Rectal smooth muscle tissue (tissue), 1 donor: ENCODE results near the gene FLNA.
A peak's percentile ranks its signal among the peaks of the same experiment; 100 is the strongest.

Experiments used
- H3K27ac ChIP-seq: one replicate; pipeline ENCODE4 v1.7.0; 2013; ENCODE audit warnings: low read depth, low read length, inconsistent platforms
- H3K27me3 ChIP-seq: one replicate; pipeline ENCODE4 v1.7.0; 2013; ENCODE audit warnings: low read length; ENCODE audit not compliant: control insufficient read depth, insufficient read depth
- H3K36me3 ChIP-seq: one replicate; pipeline ENCODE4 v1.7.0; 2013; ENCODE audit warnings: low read length; ENCODE audit not compliant: control insufficient read depth, insufficient read depth
- H3K4me1 ChIP-seq: one replicate; pipeline ENCODE4 v1.7.0; 2013; ENCODE audit warnings: low read length; ENCODE audit not compliant: control insufficient read depth, insufficient read depth
- H3K4me3 ChIP-seq: one replicate; pipeline ENCODE4 v1.7.0; 2013; ENCODE audit warnings: low read length
- H3K9ac ChIP-seq: one replicate; pipeline ENCODE4 v1.7.0; 2013; ENCODE audit warnings: low read length

The FLNA gene, protein sequence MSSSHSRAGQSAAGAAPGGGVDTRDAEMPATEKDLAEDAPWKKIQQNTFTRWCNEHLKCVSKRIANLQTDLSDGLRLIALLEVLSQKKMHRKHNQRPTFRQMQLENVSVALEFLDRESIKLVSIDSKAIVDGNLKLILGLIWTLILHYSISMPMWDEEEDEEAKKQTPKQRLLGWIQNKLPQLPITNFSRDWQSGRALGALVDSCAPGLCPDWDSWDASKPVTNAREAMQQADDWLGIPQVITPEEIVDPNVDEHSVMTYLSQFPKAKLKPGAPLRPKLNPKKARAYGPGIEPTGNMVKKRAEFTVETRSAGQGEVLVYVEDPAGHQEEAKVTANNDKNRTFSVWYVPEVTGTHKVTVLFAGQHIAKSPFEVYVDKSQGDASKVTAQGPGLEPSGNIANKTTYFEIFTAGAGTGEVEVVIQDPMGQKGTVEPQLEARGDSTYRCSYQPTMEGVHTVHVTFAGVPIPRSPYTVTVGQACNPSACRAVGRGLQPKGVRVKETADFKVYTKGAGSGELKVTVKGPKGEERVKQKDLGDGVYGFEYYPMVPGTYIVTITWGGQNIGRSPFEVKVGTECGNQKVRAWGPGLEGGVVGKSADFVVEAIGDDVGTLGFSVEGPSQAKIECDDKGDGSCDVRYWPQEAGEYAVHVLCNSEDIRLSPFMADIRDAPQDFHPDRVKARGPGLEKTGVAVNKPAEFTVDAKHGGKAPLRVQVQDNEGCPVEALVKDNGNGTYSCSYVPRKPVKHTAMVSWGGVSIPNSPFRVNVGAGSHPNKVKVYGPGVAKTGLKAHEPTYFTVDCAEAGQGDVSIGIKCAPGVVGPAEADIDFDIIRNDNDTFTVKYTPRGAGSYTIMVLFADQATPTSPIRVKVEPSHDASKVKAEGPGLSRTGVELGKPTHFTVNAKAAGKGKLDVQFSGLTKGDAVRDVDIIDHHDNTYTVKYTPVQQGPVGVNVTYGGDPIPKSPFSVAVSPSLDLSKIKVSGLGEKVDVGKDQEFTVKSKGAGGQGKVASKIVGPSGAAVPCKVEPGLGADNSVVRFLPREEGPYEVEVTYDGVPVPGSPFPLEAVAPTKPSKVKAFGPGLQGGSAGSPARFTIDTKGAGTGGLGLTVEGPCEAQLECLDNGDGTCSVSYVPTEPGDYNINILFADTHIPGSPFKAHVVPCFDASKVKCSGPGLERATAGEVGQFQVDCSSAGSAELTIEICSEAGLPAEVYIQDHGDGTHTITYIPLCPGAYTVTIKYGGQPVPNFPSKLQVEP (N-terminal part only)

DNA sequence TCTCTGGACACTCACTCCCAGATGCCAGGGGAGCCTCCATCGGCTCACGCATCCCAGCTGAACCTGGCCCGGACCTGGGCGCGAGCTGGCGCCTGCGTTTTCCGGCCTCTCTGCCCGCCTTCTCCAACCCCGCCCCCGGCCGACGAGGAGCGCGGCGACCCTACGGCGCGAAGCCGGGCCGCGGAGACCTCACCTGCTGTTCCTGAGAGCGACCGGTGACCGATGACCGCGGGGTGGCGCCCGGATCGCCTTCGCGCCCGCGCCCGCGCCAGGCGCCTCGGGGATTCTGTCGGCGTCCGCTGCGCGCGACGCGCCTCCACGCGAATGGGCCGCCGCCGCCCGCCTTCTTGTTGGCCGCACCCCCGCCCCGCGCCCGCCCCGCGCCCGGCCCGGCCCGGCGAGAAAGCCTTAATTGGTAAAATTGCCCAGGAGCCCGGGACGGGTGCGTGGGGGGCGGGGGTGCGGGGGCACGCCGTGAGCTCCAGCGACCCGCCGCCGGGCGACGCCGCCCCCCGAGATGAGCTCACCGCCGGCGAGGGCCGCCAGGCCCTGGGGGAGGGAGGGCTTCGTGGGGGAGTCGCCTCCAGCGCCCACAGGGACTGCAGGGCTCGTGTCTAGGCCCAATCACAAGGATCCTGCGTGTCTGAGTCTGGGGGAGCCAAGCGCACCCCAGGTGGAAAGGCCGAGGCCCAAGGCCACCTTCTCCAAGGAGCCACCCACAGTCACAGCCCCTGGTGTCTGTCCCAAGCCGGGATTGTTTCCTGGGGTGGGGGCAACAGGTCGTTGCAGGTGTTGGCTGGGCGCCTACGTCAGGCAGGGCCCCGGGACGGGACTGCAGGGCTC is at the start of gene FLNA:
FLNA (minus strand) TSS at position 322 of the 843 bp plus-strand sequence. CDS start 3,389 bp downstream, outside the sequence.
- H3K9ac ChIP-seq, result peak within 1 kb of the TSS; percentile 74
- H3K27ac ChIP-seq, result peak within 1 kb of the TSS; percentile 98
- H3K4me3 ChIP-seq, result peak within 1 kb of the TSS; percentile 71
- H3K36me3 ChIP-seq, result peaks cover 4% of the 10 kb centered on the region
- H3K27me3 ChIP-seq, result peaks cover 5% of the 10 kb centered on the region
- H3K4me1 ChIP-seq, result peaks cover 9% of the 10 kb centered on the region

DNA sequence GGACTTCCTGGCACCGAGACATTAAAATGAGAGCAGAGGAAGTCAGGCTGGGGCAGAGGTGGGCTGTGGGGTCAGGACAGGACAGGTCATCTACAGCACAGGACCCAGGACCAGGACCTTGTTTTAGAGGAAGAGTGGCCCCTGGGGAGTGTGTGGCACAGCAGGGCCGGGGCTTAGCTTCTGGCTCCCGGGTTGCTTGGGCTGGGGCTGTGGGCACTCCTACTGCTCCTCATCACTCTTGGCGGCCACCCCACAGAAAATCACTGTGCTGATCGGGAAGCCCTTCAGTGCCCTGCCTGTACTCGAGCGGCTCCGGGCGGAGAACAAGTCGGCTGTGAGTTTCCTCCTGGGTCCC is 45.9 kb upstream of the FLNA start:
- Histone ChIP-seq H3K27ac (no peak overlapping the region), H3K27me3 (peaks cover 3% of the 10 kb centered on the region), H3K4me3 (no peak overlapping the region), H3K4me1 (no peaks in the 10 kb centered on the region), H3K36me3 (no peaks in the 10 kb centered on the region), H3K9ac (no peak overlapping the region)

DNA sequence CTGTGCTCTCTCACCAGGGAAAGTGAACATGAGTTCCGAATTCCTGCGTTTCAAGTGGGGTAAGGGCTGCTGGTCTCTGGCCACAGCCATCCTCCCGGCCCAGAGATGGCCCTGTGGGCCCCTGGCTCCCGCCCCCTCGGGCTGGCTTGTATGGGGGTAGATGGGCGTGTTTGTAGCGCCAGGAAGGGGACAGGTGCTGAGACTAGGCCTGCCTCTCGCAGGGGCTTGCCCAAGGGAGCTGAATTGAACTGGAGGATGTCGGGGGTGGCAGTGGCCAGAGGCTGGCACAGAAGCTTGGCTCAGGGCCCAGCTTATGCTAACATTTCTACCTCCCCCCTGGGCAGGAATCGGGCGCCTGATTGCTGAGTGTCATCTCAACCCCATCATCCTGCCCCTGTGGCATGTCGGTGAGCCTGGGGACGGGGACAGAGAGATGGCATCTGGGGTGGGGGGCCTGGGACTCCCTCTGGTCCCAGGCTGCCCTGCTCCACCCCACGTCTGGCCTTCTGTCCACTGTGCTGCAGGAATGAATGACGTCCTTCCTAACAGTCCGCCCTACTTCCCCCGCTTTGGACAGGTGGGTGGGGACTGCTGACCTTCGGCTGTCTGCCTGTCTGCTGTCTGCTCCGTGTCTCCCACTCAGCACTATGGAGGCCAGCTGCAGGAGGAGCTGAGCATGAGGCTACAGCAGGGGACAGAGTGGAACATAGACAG is 45.4 kb upstream of the FLNA start:
- Histone ChIP-seq H3K4me1 (no peaks in the 10 kb centered on the region), H3K4me3 (no peak overlapping the region), H3K27me3 (peaks cover 3% of the 10 kb centered on the region), H3K36me3 (no peaks in the 10 kb centered on the region), H3K27ac (no peak overlapping the region), H3K9ac (no peak overlapping the region)

DNA sequence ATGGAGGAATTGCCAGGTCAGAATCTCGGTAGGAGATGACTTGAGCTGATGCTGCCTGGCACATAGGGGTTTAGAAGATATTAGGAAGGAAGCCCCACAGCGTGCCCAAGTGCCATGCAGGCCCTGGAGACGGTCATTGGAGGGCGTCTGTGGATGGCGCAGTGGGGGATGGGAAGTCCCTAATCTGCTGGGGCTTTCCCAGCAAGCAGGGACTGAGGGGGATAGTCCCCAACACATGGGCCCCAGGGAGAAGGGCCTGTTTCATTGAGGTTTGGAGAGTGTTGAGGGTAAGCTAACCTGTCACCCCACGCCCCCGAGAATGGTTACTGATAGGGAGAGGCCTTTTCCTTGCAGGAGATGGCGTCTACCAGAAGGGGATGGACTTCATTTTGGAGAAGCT is 44.8 kb upstream of the FLNA start:
- no peak overlapping the region for H3K9ac ChIP-seq
- H3K4me1 ChIP-seq, result no peaks in the 10 kb centered on the region
- H3K27ac ChIP-seq, result no peak overlapping the region
- no peak overlapping the region for H3K4me3 ChIP-seq
- H3K36me3 ChIP-seq, result no peaks in the 10 kb centered on the region
- H3K27me3 ChIP-seq, result peaks cover 3% of the 10 kb centered on the region

DNA sequence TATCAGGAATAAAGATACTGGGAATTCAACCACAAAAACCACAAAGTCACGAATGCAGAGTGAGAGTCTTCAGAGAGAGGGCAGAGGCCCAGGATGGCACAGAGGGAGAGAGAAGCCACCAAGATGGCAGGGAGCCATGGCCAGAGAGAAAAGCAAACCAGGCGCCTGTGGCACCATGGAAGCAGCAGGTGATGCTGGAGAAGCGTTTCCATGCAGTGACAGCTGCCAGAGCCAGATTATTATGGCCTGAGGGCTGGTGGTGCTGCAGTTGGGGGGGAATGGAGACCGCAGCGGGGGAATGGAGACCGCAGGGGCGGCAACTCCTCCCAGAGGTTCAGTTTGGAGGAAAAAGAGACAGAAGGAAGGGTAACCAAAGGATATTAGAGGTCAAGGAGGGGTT is 42.7 kb upstream of the FLNA start:
- Histone ChIP-seq H3K9ac (no peak overlapping the region), H3K4me1 (no peaks in the 10 kb centered on the region), H3K27me3 (peaks cover 4% of the 10 kb centered on the region), H3K4me3 (no peak overlapping the region), H3K36me3 (no peaks in the 10 kb centered on the region), H3K27ac (no peak overlapping the region)

DNA sequence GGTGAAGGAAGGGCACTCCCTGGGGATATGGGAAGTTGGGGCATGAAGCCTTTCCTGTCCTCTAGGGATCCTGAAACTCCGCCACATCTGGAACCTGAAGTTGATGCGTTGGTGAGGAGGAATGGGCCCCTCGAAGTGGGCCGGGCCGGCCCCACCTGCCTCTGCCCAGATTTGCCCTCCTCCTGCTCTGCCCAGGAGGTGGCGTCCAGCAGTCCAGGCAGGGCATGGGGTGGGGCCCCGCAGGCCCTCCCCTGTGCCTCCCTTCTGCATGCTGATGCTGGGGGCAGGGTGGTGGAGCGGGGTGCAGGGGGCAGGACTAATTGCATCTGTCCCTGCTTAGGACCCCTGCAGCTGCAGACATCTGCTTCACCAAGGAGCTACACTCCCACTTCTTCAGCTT is 38.7 kb upstream of the FLNA start:
- no peak overlapping the region for H3K4me3 ChIP-seq
- no peaks in the 10 kb centered on the region for H3K36me3 ChIP-seq
- no peak overlapping the region for H3K27ac ChIP-seq
- H3K27me3 ChIP-seq, result peaks cover 2% of the 10 kb centered on the region
- H3K9ac ChIP-seq, result no peak overlapping the region
- no peaks in the 10 kb centered on the region for H3K4me1 ChIP-seq

DNA sequence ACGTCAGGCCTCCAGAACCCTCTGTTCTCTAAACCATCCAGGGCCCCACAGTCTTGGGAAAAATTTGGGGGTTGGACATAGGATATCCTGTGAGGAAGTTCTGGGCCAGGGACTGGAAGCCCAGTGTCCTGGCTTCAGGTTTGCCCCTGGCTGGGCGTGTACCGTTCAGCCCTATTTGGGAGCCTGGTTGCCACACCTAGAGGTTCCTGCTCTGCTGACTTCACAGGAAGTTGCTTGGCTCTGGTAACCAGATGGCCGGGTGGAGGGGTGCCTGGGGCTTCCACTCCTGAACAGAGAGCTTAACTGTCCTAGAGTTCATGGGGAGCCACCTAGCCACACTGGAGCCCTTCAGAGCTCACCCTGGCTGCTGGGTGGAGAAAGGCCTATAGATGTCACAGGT is 38.0 kb upstream of the FLNA start:
- H3K4me3 ChIP-seq, result peak overlapping the region; percentile 70
- H3K27ac ChIP-seq, result peak overlapping the region; percentile 85
- no peaks in the 10 kb centered on the region for H3K4me1 ChIP-seq
- H3K27me3 ChIP-seq, result peaks cover 2% of the 10 kb centered on the region
- no peak overlapping the region for H3K9ac ChIP-seq
- no peaks in the 10 kb centered on the region for H3K36me3 ChIP-seq

DNA sequence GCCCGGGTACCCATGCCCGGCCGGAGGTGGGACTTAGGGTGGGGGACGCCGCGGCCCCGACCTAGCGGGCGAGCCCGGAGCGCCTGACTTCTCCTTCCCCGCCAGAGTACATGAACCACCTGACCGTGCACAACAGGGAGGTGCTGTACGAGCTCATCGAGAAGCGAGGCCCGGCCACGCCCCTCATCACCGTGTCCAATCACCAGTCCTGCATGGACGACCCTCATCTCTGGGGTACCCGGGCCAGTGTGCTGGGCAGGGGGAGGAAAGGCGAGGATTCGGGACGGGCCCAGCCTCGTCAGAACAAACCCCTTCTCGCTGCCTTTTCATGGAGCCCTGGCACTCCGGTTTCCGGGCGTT is 37.5 kb upstream of the FLNA start:
- H3K4me1 ChIP-seq, result no peaks in the 10 kb centered on the region
- H3K27me3 ChIP-seq, result peaks cover 2% of the 10 kb centered on the region
- H3K27ac ChIP-seq, result peak overlapping the region; percentile 85
- peak overlapping the region; percentile 70 for H3K4me3 ChIP-seq
- no peaks in the 10 kb centered on the region for H3K36me3 ChIP-seq
- H3K9ac ChIP-seq, result peak overlapping the region; percentile 62

DNA sequence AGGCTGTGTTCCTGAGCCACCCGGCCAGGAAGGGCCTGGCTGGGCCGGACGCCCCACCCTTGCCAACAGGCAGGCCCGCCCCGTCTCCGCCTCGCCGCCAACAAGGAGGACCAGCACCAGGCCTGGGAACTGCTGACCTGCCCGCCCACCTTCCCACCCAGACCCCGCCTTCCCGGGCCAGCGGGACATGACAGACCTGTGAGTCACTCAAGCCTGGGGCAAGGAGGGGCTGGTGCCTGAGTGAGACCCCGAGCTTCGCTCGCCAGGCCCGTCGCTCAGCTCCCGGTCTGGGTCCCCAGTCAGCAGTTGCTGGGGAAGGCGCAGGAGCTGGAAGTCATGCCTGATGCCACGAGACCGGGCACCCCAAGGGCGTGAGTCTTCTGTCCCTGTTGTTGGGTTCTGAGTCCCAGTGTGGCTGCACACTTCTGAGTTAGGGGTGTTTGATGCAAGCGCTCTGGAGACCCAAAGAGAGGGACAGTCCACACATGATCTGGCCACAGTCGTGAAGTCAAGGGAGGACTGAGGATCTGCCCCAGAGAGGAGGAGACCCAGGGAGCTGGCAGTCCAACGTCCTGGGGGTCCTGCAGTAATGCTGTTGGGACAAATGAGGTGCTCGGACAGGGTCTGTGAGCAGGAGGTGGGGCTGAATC is 34.9 kb upstream of the FLNA start, which contains the start of gene DNASE1L1:
DNASE1L1 (minus strand) TSS at position 33 of the 650 bp plus-strand sequence. CDS start 3,686 bp downstream, outside the sequence.
- Histone ChIP-seq H3K4me1 (no peaks in the 10 kb centered on the region), H3K9ac (no peak within 1 kb of the TSS), H3K4me3 (peak within 1 kb of the TSS; percentile 49), H3K27me3 (peaks cover 2% of the 10 kb centered on the region), H3K27ac (peak within 1 kb of the TSS; percentile 32), H3K36me3 (no peaks in the 10 kb centered on the region)

DNA sequence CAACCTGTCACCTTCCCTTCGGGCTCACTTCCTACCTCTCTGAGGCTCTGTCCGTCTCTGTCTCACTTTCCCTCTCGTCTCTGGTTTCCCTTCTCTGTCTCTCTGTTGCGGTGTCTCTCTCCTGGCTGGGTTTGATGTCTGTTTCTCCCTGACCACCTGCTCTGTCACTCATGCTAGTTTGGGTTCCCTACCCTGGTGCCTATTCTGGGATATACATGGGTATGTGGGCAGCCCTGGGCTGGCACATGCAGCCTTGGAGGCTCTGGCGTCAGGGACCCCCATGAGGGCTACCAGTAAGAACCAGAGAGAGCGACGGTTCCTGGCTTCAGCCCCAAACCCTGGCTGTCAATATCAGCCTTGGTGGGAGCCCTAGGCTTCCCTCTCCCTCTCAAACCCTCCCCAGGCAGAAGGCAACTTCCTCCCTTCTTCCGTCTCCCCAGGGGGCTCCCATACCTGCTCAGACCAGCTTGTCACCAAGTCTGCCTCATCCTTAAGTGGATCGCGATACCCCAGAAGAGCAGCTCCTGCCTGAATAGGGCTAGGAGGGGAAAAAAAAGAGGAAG is 34.3 kb upstream of the FLNA start:
- Histone ChIP-seq H3K36me3 (no peaks in the 10 kb centered on the region), H3K27ac (no peak overlapping the region), H3K27me3 (peaks cover 2% of the 10 kb centered on the region), H3K4me1 (no peaks in the 10 kb centered on the region), H3K4me3 (peak overlapping the region; percentile 46), H3K9ac (no peak overlapping the region)
